K562 (cell line): ENCODE measurements around the gene MRPS6. TPM values are rescaled to one million over a fixed set of nuclear protein-coding genes. Genes with fewer than 3 reads are reported as not detected.
A peak's percentile ranks its signal among the peaks of the same experiment; 100 is the strongest.

ENCODE experiments used
- ATF4 ChIP-seq: fragments of 450-650 bp; formaldehyde crosslinking; IDR thresholded peaks from 2 replicates; pipeline ENCODE4 v1.4.0; 2022; ENCODE audit warnings: mild to moderate bottlenecking, moderate library complexity
- BACH1 ChIP-seq: fragments of 200-800 bp; sonication (Bioruptor generic); IDR thresholded peaks from 2 replicates; pipeline ENCODE4 v1.6.1; 2016; ENCODE audit warnings: missing genetic modification characterization, missing compliant biosample characterization
- BRD4 ChIP-seq: fragments of 200-600 bp; sonication (generic); IDR thresholded peaks from 2 replicates; pipeline ENCODE4 v1.6.1; 2017; ENCODE audit warnings: inconsistent platforms
- CXXC5 ChIP-seq: fragments of 250-450 bp; sonication (Bioruptor Pico); IDR thresholded peaks from 2 replicates; pipeline ENCODE4 v1.8.0; 2022; ENCODE audit warnings: inconsistent platforms, mild to moderate bottlenecking, moderate library complexity
- DEAF1 ChIP-seq: fragments of 450-650 bp; formaldehyde crosslinking; IDR thresholded peaks from 2 replicates; pipeline ENCODE4 v1.4.0; 2020; ENCODE audit warnings: mild to moderate bottlenecking, moderate library complexity
- DPF2 ChIP-seq: fragments of 450-650 bp; IDR thresholded peaks from 2 replicates; pipeline ENCODE4 v1.6.1; 2016
- GTF3C2 ChIP-seq: IDR thresholded peaks from 3 replicates; pipeline ENCODE4 v1.6.1; 2011; ENCODE audit warnings: borderline replicate concordance, mild to moderate bottlenecking, moderate library complexity; ENCODE audit not compliant: insufficient read length; ENCODE audit errors: extremely low read depth
- ILF3 ChIP-seq: fragments of 450-650 bp; IDR thresholded peaks from 2 replicates; pipeline ENCODE4 v1.6.1; 2018; ENCODE audit warnings: antibody characterized with exemption, mild to moderate bottlenecking, moderate library complexity, borderline replicate concordance
- NCOA1 ChIP-seq: fragments of 450-650 bp; IDR thresholded peaks from 2 replicates; pipeline ENCODE4 v1.6.1; 2016; ENCODE audit warnings: low read depth
- RBM22 ChIP-seq: fragments of 200-400 bp; formaldehyde crosslinking; IDR thresholded peaks from 2 replicates; pipeline ENCODE4 v1.6.1; 2018; ENCODE audit warnings: low read length, low read depth; ENCODE audit not compliant: poor library complexity, severe bottlenecking
- RBM25 ChIP-seq: fragments of 200-400 bp; formaldehyde crosslinking; IDR thresholded peaks from 2 replicates; pipeline ENCODE4 v1.6.1; 2018; ENCODE audit warnings: low read length, low read depth, moderate library complexity; ENCODE audit not compliant: severe bottlenecking
- SIX5 ChIP-seq, 2 experiments: IDR thresholded peaks; 2 replicates each; pipeline ENCODE4 v1.6.1; 2011; ENCODE audit warnings: low read length in 2 of 2, borderline replicate concordance in 1 of 2, low read depth in 1 of 2, mild to moderate bottlenecking in 1 of 2, moderate library complexity in 1 of 2; ENCODE audit not compliant: insufficient read depth in 1 of 2
- SMARCA4 ChIP-seq: fragments of 450-650 bp; IDR thresholded peaks from 2 replicates; pipeline ENCODE4 v1.6.1; 2016
- STAT6 ChIP-seq: sonication (generic); formaldehyde crosslinking; IDR thresholded peaks from 2 replicates; pipeline ENCODE4 v1.8.1; 2023; ENCODE audit warnings: mild to moderate bottlenecking, missing genetic modification reagents
- TCFL5 ChIP-seq: fragments of 250-450 bp; sonication (Bioruptor Pico); conservative IDR thresholded peaks from 2 replicates; pipeline ENCODE4 v1.6.1; 2021; ENCODE audit warnings: mild to moderate bottlenecking, moderate library complexity, matching md5 sums
- ZC3H4 ChIP-seq: sonication (generic); formaldehyde crosslinking; IDR thresholded peaks from 2 replicates; pipeline ENCODE4 v1.9.0; 2021; ENCODE audit warnings: missing genetic modification reagents, borderline replicate concordance
- ZEB2 ChIP-seq: fragments of 450-650 bp; IDR thresholded peaks from 2 replicates; pipeline ENCODE4 v1.6.1; 2016
- ZNF146 ChIP-seq: IDR thresholded peaks from one replicate; pipeline ENCODE4 v1.6.1; 2018; ENCODE audit warnings: missing compliant biosample characterization; ENCODE audit not compliant: unreplicated experiment
- ZNF717 ChIP-seq: fragments of 250-450 bp; sonication (Bioruptor Pico); IDR thresholded peaks from 2 replicates; pipeline ENCODE4 v1.5.0; 2021
- ZNF764 ChIP-seq: fragments of 250-450 bp; sonication (Bioruptor Pico); IDR thresholded peaks from 2 replicates; pipeline ENCODE4 v1.4.0; 2020; ENCODE audit warnings: low read depth, mild to moderate bottlenecking, moderate library complexity
- polyA plus RNA-seq, 8 experiments: library from polyadenylated mRNA; depleted of rRNA in 4 of 8; stranded (reverse) in 5 of 8; unstranded in 3 of 8; fragments of >200 nt; fragmentation: Nextera tagmentation in 2 of 8; fragmentation: Illumina TruSeq in 1 of 8; extraction: Ambion mirVana in 2 of 8; extraction: Trizol in 1 of 8; gene quantifications; 2 replicates each; pipeline versions ENCODE4 v1.2.1 to v1.2.3, GENCODE V29; 2011 to 2014; ENCODE audit warnings: inconsistent platforms in 1 of 8, missing spikeins in 1 of 8
- total RNA-seq, 7 experiments: library from RNA; depleted of rRNA in 6 of 7; stranded (reverse); fragments of >200 nt in 6 of 7; fragmentation: Illumina TruSeq in 2 of 7; extraction: Trizol in 2 of 7; gene quantifications; 2 replicates each; pipeline versions ENCODE4 v1.2.1 to v1.2.3, GENCODE V29; 2011 to 2021; ENCODE audit warnings: low replicate concordance in 1 of 7

The MRPS6 gene
- total and polyA plus RNA-seq, 9 of the 15 experiments (the other 6 are each of a cell fraction or from before 2014, with no cell fraction given), result 26.1 to 72.0 (median 39.3) TPM

- TF ChIP-seq ZNF146 (CRISPR knock-in tag), result no peak
- TF ChIP-seq BACH1 (tag), result 0 out of 2 replicates have a peak, but pooled peaks have one; percentile 55
- peak; percentile 86; the same call in 1 of the 2 replicates for TF ChIP-seq ZNF717 (CRISPR knock-in tag)
- no peak for TF ChIP-seq GTF3C2
- no peak for TF ChIP-seq SIX5 (IDR thresholded peaks at IDR 0.05; ENCODE audit: borderline replicate concordance in 1 of 2, insufficient read depth in 1 of 2, low read depth in 1 of 2, low read length in 2 of 2)
- TF ChIP-seq ATF4 (CRISPR knock-in tag), result peak; percentile 77; the same call in 1 of the 2 replicates
- peak; percentile 99 for TF ChIP-seq SMARCA4
- peak; percentile 44; the same call in 1 of the 2 replicates for TF ChIP-seq ILF3
- 0 out of 2 replicates have a peak, but pooled peaks have one; percentile 50 for TF ChIP-seq STAT6 (CRISPR knock-in tag)
- 0 out of 2 replicates have a peak, but pooled peaks have one; percentile 29 for TF ChIP-seq DEAF1
- TF ChIP-seq DPF2, result peak; percentile 99
- TF ChIP-seq ZNF764 (CRISPR knock-in tag), result no peak
- no peak; the same call in 1 of the 2 replicates for TF ChIP-seq ZEB2
- TF ChIP-seq TCFL5 (CRISPR knock-in tag), result peak; percentile 12; the same call in 1 of the 2 replicates
- TF ChIP-seq CXXC5 (CRISPR knock-in tag), result peak; percentile 63; the same call in 1 of the 2 replicates
- no peak for TF ChIP-seq RBM22
- TF ChIP-seq NCOA1, result peak; percentile 84
- TF ChIP-seq ZC3H4 (CRISPR knock-in tag), result no peak
- no peak for TF ChIP-seq RBM25
- no peak for TF ChIP-seq BRD4
Measured at GRCh38 chr21:34110594-34111202, 37.3 kb downstream of the MRPS6 start (continued).
